Mesothelial cell of epicardium (in vitro differentiated cells): ENCODE measurements around the gene METRNL. TPM values are rescaled to one million over a fixed set of nuclear protein-coding genes. Genes with fewer than 3 reads are reported as not detected.
A peak's percentile ranks its signal among the peaks of the same experiment; 100 is the strongest.
"Not testable (repeated sequence)": the region's sequence is repeated elsewhere in the genome, so short reads cannot be mapped to it uniquely, and the experiment has no call there.

Experiments
- DNase-seq, 2 experiments: peaks; one replicate each; pipeline ENCODE4 v3.0.0; 2021; ENCODE audit warnings: low spot score in 2 of 2; ENCODE audit not compliant: unreplicated experiment in 2 of 2
- H3K27ac Mint-ChIP-seq: 2 replicates; pipeline ENCODE4 v1.8.0; 2021; ENCODE audit warnings: mixed read lengths
- H3K27me3 Mint-ChIP-seq: 2 replicates; pipeline ENCODE4 v1.8.0; 2021; ENCODE audit warnings: low read depth, mixed read lengths
- H3K36me3 Mint-ChIP-seq: 2 replicates; pipeline ENCODE4 v1.8.0; 2021; ENCODE audit warnings: mixed read lengths
- H3K4me1 Mint-ChIP-seq: 2 replicates; pipeline ENCODE4 v1.8.0; 2021; ENCODE audit warnings: mixed read lengths
- H3K4me3 Mint-ChIP-seq: 2 replicates; pipeline ENCODE4 v1.8.0; 2021; ENCODE audit warnings: mild to moderate bottlenecking, moderate library complexity, mixed read lengths
- H3K9me3 Mint-ChIP-seq: 2 replicates; pipeline ENCODE4 v1.8.0; 2021; ENCODE audit warnings: mixed read lengths
- CTCF ChIP-seq: fragments of 200-600 bp; sonication (generic); IDR thresholded peaks from one replicate; pipeline ENCODE4 v1.5.0; 2021; ENCODE audit warnings: antibody characterized with exemption; ENCODE audit not compliant: unreplicated experiment
- total RNA-seq: library from RNA; stranded (reverse); gene quantifications from 3 replicates; pipeline ENCODE4 v1.2.1, GENCODE V29; 2021

Gene METRNL
- total RNA-seq, 1 donor from 2014 or later: 106 TPM

- no peak for DNase-seq
- peaks cover 37% of the 10 kb centered on the region for H3K27me3 Mint-ChIP-seq
- H3K4me3 Mint-ChIP-seq: no peak overlapping the region
- H3K36me3 Mint-ChIP-seq: no peaks in the 10 kb centered on the region
- peaks cover 26% of the 10 kb centered on the region for H3K4me1 Mint-ChIP-seq
- no peak for TF ChIP-seq CTCF
- H3K9me3 Mint-ChIP-seq: no peaks in the 10 kb centered on the region
- no peak overlapping the region for H3K27ac Mint-ChIP-seq
These were observed 38.2 kb downstream of the METRNL start for GRCh38 chr17:83117583-83117982.

GRCh38 chr17:83118071-83118841, 38.8 kb downstream of the METRNL start:
- no peaks in the 10 kb centered on the region for H3K9me3 Mint-ChIP-seq
- no peak for DNase-seq
- H3K4me3 Mint-ChIP-seq: no peak overlapping the region
- H3K36me3 Mint-ChIP-seq: no peaks in the 10 kb centered on the region
- TF ChIP-seq CTCF: no peak
- no peak overlapping the region for H3K27ac Mint-ChIP-seq
- peaks cover 22% of the 10 kb centered on the region for H3K4me1 Mint-ChIP-seq
- H3K27me3 Mint-ChIP-seq: peaks cover 43% of the 10 kb centered on the region

- DNase-seq: no peak
- peak overlapping the region; percentile 60 for H3K4me3 Mint-ChIP-seq
- no peaks in the 10 kb centered on the region for H3K9me3 Mint-ChIP-seq
- TF ChIP-seq CTCF: no peak
- peaks cover 54% of the 10 kb centered on the region for H3K27me3 Mint-ChIP-seq
- H3K27ac Mint-ChIP-seq: no peak overlapping the region
- peaks cover 22% of the 10 kb centered on the region for H3K4me1 Mint-ChIP-seq
- no peaks in the 10 kb centered on the region for H3K36me3 Mint-ChIP-seq
These were observed 40.8 kb downstream of the METRNL start for GRCh38 chr17:83119987-83120864.

- peak overlapping the region; percentile 20 for H3K4me3 Mint-ChIP-seq
- H3K27ac Mint-ChIP-seq, H3K36me3 Mint-ChIP-seq, H3K9me3 Mint-ChIP-seq, DNase-seq: not testable (repeated sequence)
- H3K27me3 Mint-ChIP-seq: peaks cover 64% of the 10 kb centered on the region
- H3K4me1 Mint-ChIP-seq: peaks cover 22% of the 10 kb centered on the region
These were observed 42.1 kb downstream of the METRNL start for GRCh38 chr17:83121473-83121872.

- H3K4me1 Mint-ChIP-seq: peaks cover 22% of the 10 kb centered on the region
- H3K36me3 Mint-ChIP-seq: no peaks in the 10 kb centered on the region
- no peak overlapping the region for H3K27ac Mint-ChIP-seq
- TF ChIP-seq CTCF: no peak
- H3K4me3 Mint-ChIP-seq: peak overlapping the region; percentile 20
- no peaks in the 10 kb centered on the region for H3K9me3 Mint-ChIP-seq
- DNase-seq: no peak
- H3K27me3 Mint-ChIP-seq: peaks cover 67% of the 10 kb centered on the region
These were observed 42.8 kb downstream of the METRNL start for GRCh38 chr17:83121921-83122820.
